HG03565 (cell line): ENCODE results near the gene TREML1.
"Not testable (repeated sequence)": the region's sequence is repeated elsewhere in the genome, so short reads cannot be mapped to it uniquely, and the experiment has no call there.

Experiments
- ATAC-seq: cut with Tn5 transposase; IDR thresholded peaks from one replicate; pipeline ENCODE4 v1.9.1; 2021; ENCODE audit warnings: mild to moderate bottlenecking, moderate library complexity; ENCODE audit not compliant: unreplicated experiment

Gene TREML1

GRCh38 chr6:41153451-41153850 is 696 bp downstream of the TREML1 start:
- no peak for ATAC-seq

GRCh38 chr6:41150671-41151070 is 3.5 kb downstream of the TREML1 start:
- ATAC-seq = no peak

GRCh38 chr6:41147917-41148316 is 6.2 kb downstream of the TREML1 start:
- ATAC-seq = no peak

- no peak for ATAC-seq
Measured at GRCh38 chr6:41136911-41137310, 17.2 kb downstream of the TREML1 start.

- ATAC-seq = no peak
Measured at GRCh38 chr6:41135062-41135832, 18.9 kb downstream of the TREML1 start.

GRCh38 chr6:41132254-41132653 is 21.9 kb downstream of the TREML1 start:
- no peak for ATAC-seq

- no peak for ATAC-seq
Measured at GRCh38 chr6:41125282-41125681, 28.9 kb downstream of the TREML1 start.

GRCh38 chr6:41122918-41123317 is 31.2 kb downstream of the TREML1 start:
- no peak for ATAC-seq

GRCh38 chr6:41122373-41122772 is 31.8 kb downstream of the TREML1 start:
- ATAC-seq = no peak

- no peak for ATAC-seq
Measured at GRCh38 chr6:41120058-41120457, 34.1 kb downstream of the TREML1 start.

GRCh38 chr6:41119508-41119907 is 34.6 kb downstream of the TREML1 start:
- ATAC-seq = no peak

GRCh38 chr6:41115027-41115426 is 39.1 kb downstream of the TREML1 start:
- ATAC-seq = not testable (repeated sequence)

- no peak for ATAC-seq
Measured at GRCh38 chr6:41111017-41111416, 43.1 kb downstream of the TREML1 start.

- no peak for ATAC-seq
Measured at GRCh38 chr6:41103847-41104246, 50.3 kb downstream of the TREML1 start.

- no peak for ATAC-seq
Measured at GRCh38 chr6:41100871-41101287, 53.3 kb downstream of the TREML1 start.
